Measurements from ENCODE around the gene CEMIP2. TPM values are rescaled to one million over a fixed set of nuclear protein-coding genes. Genes with fewer than 3 reads are reported as not detected.

Gene CEMIP2
- total RNA-seq, 3 donors from 2014 or later (not counting 1 experiment from before 2014, with no cell fraction given), result 204 to 326 (median 230) TPM

DNA sequence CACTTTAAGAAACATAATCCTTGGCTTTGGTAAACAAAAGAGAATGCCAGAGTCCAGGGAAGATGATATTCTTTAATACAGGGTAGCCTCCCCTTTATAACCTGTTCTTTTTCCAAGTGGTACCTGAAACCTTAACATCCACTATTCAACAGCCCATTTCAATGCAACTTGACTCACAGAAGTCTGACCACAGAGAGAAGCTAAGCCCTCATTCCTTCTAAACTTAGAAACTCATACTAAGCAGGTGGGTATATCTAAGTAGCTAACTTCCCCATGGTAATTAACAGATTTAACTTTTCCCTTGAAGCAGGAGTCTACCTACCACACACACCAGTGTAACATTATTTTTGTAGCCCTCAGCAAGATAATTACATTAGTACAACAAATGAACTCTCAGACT is 91.9 kb downstream of the CEMIP2 start:
- Histone ChIP-seq H3K36me3 (ENCODE audit: control insufficient read depth, insufficient read depth, low read length) (no peaks in the 10 kb centered on the region), H3K27ac (ENCODE audit: low read length) (no peak overlapping the region), H3K4me3 (ENCODE audit: low read length) (no peak overlapping the region), H3K27me3 (ENCODE audit: control insufficient read depth, insufficient read depth, low read length) (no peaks in the 10 kb centered on the region), H3K4me1 (ENCODE audit: control insufficient read depth, insufficient read depth, low read length) (peaks cover 7% of the 10 kb centered on the region), H3K9me3 (ENCODE audit: control insufficient read depth, insufficient read depth, low read length) (no peaks in the 10 kb centered on the region)
- no peaks in the 10 kb centered on the region for H3K9me3 Mint-ChIP-seq
- intact Hi-C loops (cut with micrococcal nuclease), result loop anchor here (5.0 kb wide), 1 partner anchor 34 kb away; no protein-coding TSS in a partner anchor
- no peak for ATAC-seq
- DNase-seq, result no peak
- H3K4me1 Mint-ChIP-seq, result peaks cover 39 to 44% of the 10 kb centered on the region in 2 donors
- TF ChIP-seq, protein P1, sequence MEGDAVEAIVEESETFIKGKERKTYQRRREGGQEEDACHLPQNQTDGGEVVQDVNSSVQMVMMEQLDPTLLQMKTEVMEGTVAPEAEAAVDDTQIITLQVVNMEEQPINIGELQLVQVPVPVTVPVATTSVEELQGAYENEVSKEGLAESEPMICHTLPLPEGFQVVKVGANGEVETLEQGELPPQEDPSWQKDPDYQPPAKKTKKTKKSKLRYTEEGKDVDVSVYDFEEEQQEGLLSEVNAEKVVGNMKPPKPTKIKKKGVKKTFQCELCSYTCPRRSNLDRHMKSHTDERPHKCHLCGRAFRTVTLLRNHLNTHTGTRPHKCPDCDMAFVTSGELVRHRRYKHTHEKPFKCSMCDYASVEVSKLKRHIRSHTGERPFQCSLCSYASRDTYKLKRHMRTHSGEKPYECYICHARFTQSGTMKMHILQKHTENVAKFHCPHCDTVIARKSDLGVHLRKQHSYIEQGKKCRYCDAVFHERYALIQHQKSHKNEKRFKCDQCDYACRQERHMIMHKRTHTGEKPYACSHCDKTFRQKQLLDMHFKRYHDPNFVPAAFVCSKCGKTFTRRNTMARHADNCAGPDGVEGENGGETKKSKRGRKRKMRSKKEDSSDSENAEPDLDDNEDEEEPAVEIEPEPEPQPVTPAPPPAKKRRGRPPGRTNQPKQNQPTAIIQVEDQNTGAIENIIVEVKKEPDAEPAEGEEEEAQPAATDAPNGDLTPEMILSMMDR (IDR thresholded peaks at IDR 0.05), result no peak
- no peak overlapping the region for H3K27ac Mint-ChIP-seq
- no peak overlapping the region for H3K4me3 Mint-ChIP-seq
- H3K27me3 Mint-ChIP-seq (ENCODE audit: low read depth in 2 of 2), result no peaks in the 10 kb centered on the region
- no peaks in the 10 kb centered on the region for H3K36me3 Mint-ChIP-seq

GRCh38 chr9:71675857-71676165 is 92.5 kb downstream of the CEMIP2 start:
- no peak overlapping the region for H3K27ac Mint-ChIP-seq
- Histone ChIP-seq H3K27me3 (ENCODE audit: control insufficient read depth, insufficient read depth, low read length) (no peaks in the 10 kb centered on the region), H3K4me1 (ENCODE audit: control insufficient read depth, insufficient read depth, low read length) (peaks cover 7% of the 10 kb centered on the region), H3K27ac (ENCODE audit: low read length) (no peak overlapping the region), H3K9me3 (ENCODE audit: control insufficient read depth, insufficient read depth, low read length) (no peaks in the 10 kb centered on the region), H3K36me3 (ENCODE audit: control insufficient read depth, insufficient read depth, low read length) (no peaks in the 10 kb centered on the region), H3K4me3 (ENCODE audit: low read length) (no peak overlapping the region)
- no peak overlapping the region for H3K4me3 Mint-ChIP-seq
- WGBS (ENCODE audit: insufficient coverage), result 83% methylated on average over 1 of the region's 1 CpG
- H3K36me3 Mint-ChIP-seq, result no peaks in the 10 kb centered on the region
- H3K27me3 Mint-ChIP-seq (ENCODE audit: low read depth in 2 of 2), result no peaks in the 10 kb centered on the region
- peaks cover 38 to 44% of the 10 kb centered on the region in 2 donors for H3K4me1 Mint-ChIP-seq
- intact Hi-C loops (cut with micrococcal nuclease), result loop anchor here (5.0 kb wide), 1 partner anchor 34 kb away; no protein-coding TSS in a partner anchor
- H3K9me3 Mint-ChIP-seq, result no peaks in the 10 kb centered on the region
- ATAC-seq (no peak), DNase-seq (no peak)
- TF ChIP-seq, protein P1 (IDR thresholded peaks at IDR 0.05), result no peak

DNA sequence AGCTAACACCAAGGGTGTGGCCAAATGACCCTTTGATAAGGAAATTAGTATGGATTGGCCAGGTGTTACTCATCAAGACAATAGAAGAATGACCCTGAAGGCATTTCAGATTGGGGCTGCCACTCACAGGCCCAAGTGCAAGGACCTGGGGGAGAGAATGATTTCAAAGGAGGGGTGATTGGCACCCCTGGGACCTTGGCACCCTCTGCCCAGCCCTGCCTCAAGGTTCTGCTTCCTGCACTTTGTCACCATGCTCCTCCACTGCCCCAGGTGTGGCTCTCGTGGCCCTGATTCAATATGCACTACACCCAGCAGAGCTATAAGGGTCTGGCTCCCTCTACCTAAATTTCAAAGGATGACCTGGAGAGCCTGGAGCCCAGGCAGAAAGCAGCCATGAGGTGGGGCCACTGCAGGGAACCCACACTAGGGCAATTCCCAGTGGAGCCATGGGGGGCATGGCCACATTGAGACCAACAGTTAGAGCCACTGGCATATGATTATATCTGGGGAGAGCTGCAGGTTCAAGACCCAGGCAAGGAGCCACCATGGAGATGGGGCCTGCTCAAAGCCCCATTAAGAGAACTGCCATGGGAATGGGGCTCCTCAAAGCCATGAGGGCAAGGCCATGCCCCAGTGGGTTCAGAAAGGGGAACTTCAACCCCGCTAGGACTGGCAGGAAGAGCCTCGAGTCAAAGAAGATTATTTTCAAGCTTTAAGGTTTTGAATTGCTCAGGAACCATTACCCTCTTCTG is 93.0 kb downstream of the CEMIP2 start:
- Histone ChIP-seq H3K27ac (ENCODE audit: low read length) (no peak overlapping the region), H3K27me3 (ENCODE audit: control insufficient read depth, insufficient read depth, low read length) (no peaks in the 10 kb centered on the region), H3K4me1 (ENCODE audit: control insufficient read depth, insufficient read depth, low read length) (peaks cover 7% of the 10 kb centered on the region), H3K36me3 (ENCODE audit: control insufficient read depth, insufficient read depth, low read length) (no peaks in the 10 kb centered on the region), H3K9me3 (ENCODE audit: control insufficient read depth, insufficient read depth, low read length) (no peaks in the 10 kb centered on the region), H3K4me3 (ENCODE audit: low read length) (no peak overlapping the region)
- Mint-ChIP-seq H3K36me3 (no peaks in the 10 kb centered on the region), H3K27me3 (ENCODE audit: low read depth in 2 of 2) (no peaks in the 10 kb centered on the region), H3K4me3 (no peak overlapping the region), H3K9me3 (no peaks in the 10 kb centered on the region), H3K4me1 (peaks cover 35 to 42% of the 10 kb centered on the region in 2 donors), H3K27ac (no peak overlapping the region)
- intact Hi-C loops (cut with micrococcal nuclease), result loop anchor here (5.0 kb wide), 1 partner anchor 33 kb away; no protein-coding TSS in a partner anchor
- WGBS (ENCODE audit: insufficient coverage), result 68% methylated on average over 3 of the region's 3 CpGs
- ATAC-seq, result no peak
- TF ChIP-seq, protein P1 (IDR thresholded peaks at IDR 0.05), result no peak
- no peak for DNase-seq

DNA sequence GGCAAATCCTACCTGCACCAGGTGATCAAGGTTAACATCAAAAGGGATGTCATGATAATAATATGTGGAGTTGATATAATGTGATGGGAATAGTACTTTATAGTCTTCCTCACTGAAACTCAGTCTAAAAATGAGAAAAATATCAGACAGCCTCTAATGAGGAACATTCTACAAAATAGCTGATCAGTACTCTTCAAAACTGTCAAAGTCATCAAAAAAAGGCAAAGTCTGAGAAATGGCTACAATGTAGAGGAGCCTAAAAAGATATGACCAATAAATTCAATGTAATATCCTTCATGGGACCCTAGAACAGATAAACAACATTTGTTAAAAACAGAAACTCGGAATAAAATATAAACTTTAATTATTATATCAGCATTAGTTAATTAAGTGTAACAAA is 95.7 kb downstream of the CEMIP2 start:
- H3K4me1 Mint-ChIP-seq, result peaks cover 10 to 16% of the 10 kb centered on the region in 2 donors
- H3K27ac ChIP-seq (ENCODE audit: low read length), result no peak overlapping the region

More for the DNA sequence above, 95.7 kb downstream of the CEMIP2 start:
- H3K36me3 ChIP-seq (ENCODE audit: control insufficient read depth, insufficient read depth, low read length), result no peaks in the 10 kb centered on the region
- Mint-ChIP-seq H3K27ac (no peak overlapping the region), H3K27me3 (ENCODE audit: low read depth in 2 of 2) (no peaks in the 10 kb centered on the region), H3K36me3 (no peaks in the 10 kb centered on the region), H3K4me3 (no peak overlapping the region), H3K9me3 (no peaks in the 10 kb centered on the region)
- intact Hi-C loops (cut with micrococcal nuclease), result no loop called here
- H3K4me3 ChIP-seq (ENCODE audit: low read length), result no peak overlapping the region
- TF ChIP-seq, protein P1 (IDR thresholded peaks at IDR 0.05), result no peak
- DNase-seq (no peak), ATAC-seq (no peak)
- no CpG with 5 or more reads among the region's 1 CpG for WGBS (ENCODE audit: insufficient coverage)
- no peaks in the 10 kb centered on the region for H3K27me3 ChIP-seq (ENCODE audit: control insufficient read depth, insufficient read depth, low read length)
- H3K4me1 ChIP-seq (ENCODE audit: control insufficient read depth, insufficient read depth, low read length), result no peaks in the 10 kb centered on the region
- no peaks in the 10 kb centered on the region for H3K9me3 ChIP-seq (ENCODE audit: control insufficient read depth, insufficient read depth, low read length)

Measured in natural killer cell (primary cell).